HepG2 (cell line): ENCODE measurements around the gene ZBTB45. TPM values are rescaled to one million over a fixed set of nuclear protein-coding genes. Genes with fewer than 3 reads are reported as not detected.
A peak's percentile ranks its signal among the peaks of the same experiment; 100 is the strongest.

Experiments
- KDM1A ChIP-seq: IDR thresholded peaks from 2 replicates; pipeline ENCODE4 v1.6.1; 2016; ENCODE audit warnings: missing compliant biosample characterization
- KLF15 ChIP-seq: sonication (generic); formaldehyde crosslinking; IDR thresholded peaks from 2 replicates; pipeline ENCODE4 v1.8.1; 2023; ENCODE audit warnings: borderline replicate concordance, mild to moderate bottlenecking, inconsistent platforms, missing genetic modification reagents, mixed read lengths
- MAFF ChIP-seq: IDR thresholded peaks from 2 replicates; pipeline ENCODE4 v1.6.1; 2011; ENCODE audit warnings: low read depth, low read length, improper control_type of control experiment
- ZKSCAN1 ChIP-seq: fragments of 150-350 bp; IDR thresholded peaks from 2 replicates; pipeline ENCODE4 v1.6.1; 2014; ENCODE audit warnings: low read length
- ZNF101 ChIP-seq: sonication (generic); formaldehyde crosslinking; IDR thresholded peaks from 2 replicates; pipeline ENCODE4 v1.4.0; 2020; ENCODE audit warnings: mild to moderate bottlenecking, low read depth, missing genetic modification reagents, borderline replicate concordance
- ZNF569 ChIP-seq: sonication (generic); formaldehyde crosslinking; IDR thresholded peaks from 2 replicates; pipeline ENCODE4 v1.5.0; 2020; ENCODE audit warnings: mild to moderate bottlenecking, missing genetic modification reagents, moderate library complexity, borderline replicate concordance
- ZNF7 ChIP-seq: IDR thresholded peaks from 2 replicates; pipeline ENCODE4 v1.6.1; 2016; ENCODE audit warnings: missing biosample characterization, missing genetic modification reagents
- ZSCAN29 ChIP-seq: sonication (generic); formaldehyde crosslinking; conservative IDR thresholded peaks from 2 replicates; pipeline ENCODE4 v1.4.0; 2020; ENCODE audit warnings: mild to moderate bottlenecking, missing genetic modification reagents
- polyA plus RNA-seq, 8 experiments: library from polyadenylated mRNA; depleted of rRNA in 3 of 8; stranded (reverse) in 7 of 8; unstranded in 1 of 8; fragments of >200 nt; fragmentation: Illumina TruSeq in 4 of 8; extraction: Trizol in 4 of 8; gene quantifications; 2 replicates each; pipeline versions ENCODE4 v1.2.1 to v1.2.3, GENCODE V29; 2011 to 2016; ENCODE audit warnings: low read depth in 4 of 8, missing spikeins in 1 of 8, mixed read lengths in 1 of 8; ENCODE audit not compliant: insufficient read depth in 1 of 8
- total RNA-seq, 5 experiments: library from RNA; depleted of rRNA; stranded (reverse); fragments of >200 nt; fragmentation: Illumina TruSeq; extraction: Trizol; gene quantifications; 2 replicates each; pipeline ENCODE4 v1.2.3, GENCODE V29; 2016; ENCODE audit warnings: low read depth in 1 of 5
- TF ChIP-seq, protein P1 (sequence below): sonication (generic); formaldehyde crosslinking; IDR thresholded peaks from 2 replicates; pipeline ENCODE4 v1.4.0; 2020; ENCODE audit warnings: missing genetic modification reagents
- TF ChIP-seq, protein P2 (sequence below): sonication (generic); formaldehyde crosslinking; IDR thresholded peaks from 2 replicates; pipeline ENCODE4 v1.8.0; 2022; ENCODE audit warnings: missing genetic modification reagents, mild to moderate bottlenecking, inconsistent platforms, borderline replicate concordance
- TF ChIP-seq, protein P3 (sequence below): sonication (generic); formaldehyde crosslinking; IDR thresholded peaks from 2 replicates; pipeline ENCODE4; 2020; ENCODE audit warnings: missing genetic modification reagents, mild to moderate bottlenecking, borderline replicate concordance
- TF ChIP-seq, protein P4 (sequence below): sonication (generic); formaldehyde crosslinking; conservative IDR thresholded peaks from 2 replicates; pipeline ENCODE4 v1.8.0; 2022; ENCODE audit warnings: mild to moderate bottlenecking, moderate library complexity, missing genetic modification reagents
- TF ChIP-seq, protein P5 (sequence below): sonication (generic); formaldehyde crosslinking; IDR thresholded peaks from 2 replicates; pipeline ENCODE4 v1.4.0; 2020; ENCODE audit warnings: missing genetic modification reagents

ZBTB45 gene
- total and polyA plus RNA-seq, 2 of the 13 experiments (the other 11 are each of a cell fraction or from before 2014, with no cell fraction given): 3.0 to 3.7 TPM

DNA sequence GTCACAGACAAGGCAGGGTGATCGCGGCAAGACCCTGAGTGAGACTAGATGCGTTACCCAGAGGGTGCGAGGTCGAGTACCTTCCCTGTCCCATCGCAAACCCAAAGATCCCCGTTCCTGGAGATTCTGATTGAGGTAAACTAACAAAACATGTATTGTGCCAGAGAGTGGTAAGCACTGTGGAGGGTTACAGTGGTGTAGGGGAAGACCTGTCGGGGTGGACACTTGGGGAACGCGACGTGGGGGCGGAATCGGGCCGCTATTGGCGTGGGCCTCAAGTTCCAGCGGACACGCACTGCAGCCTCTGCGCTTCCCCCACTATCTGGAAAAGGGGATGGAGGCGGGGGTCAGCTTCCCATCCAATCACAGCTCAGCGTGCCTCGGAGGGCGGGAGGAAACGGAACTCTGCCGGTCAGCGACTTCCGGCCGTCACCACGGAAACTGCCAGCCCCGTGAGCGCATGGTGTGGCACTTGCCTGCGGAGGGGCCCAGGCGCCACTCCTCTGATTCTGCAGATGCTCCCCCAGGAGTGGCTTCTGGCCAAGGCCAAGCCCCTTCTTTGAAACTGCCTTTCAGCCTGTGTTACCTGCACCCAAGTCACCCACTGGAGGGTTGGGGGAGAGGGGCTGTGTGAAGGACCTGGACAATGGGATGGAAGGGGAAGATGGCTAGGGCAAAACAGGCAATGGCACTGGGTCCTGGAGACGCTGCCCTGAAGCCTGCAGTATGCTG lies 39.8 kb upstream of the ZBTB45 start (continued):
- no peak for TF ChIP-seq ZNF7 (CRISPR knock-in tag)
- TF ChIP-seq, protein P1, sequence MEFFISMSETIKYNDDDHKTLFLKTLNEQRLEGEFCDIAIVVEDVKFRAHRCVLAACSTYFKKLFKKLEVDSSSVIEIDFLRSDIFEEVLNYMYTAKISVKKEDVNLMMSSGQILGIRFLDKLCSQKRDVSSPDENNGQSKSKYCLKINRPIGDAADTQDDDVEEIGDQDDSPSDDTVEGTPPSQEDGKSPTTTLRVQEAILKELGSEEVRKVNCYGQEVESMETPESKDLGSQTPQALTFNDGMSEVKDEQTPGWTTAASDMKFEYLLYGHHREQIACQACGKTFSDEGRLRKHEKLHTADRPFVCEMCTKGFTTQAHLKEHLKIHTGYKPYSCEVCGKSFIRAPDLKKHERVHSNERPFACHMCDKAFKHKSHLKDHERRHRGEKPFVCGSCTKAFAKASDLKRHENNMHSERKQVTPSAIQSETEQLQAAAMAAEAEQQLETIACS (CRISPR knock-in tag): no peak
- TF ChIP-seq, protein P2, sequence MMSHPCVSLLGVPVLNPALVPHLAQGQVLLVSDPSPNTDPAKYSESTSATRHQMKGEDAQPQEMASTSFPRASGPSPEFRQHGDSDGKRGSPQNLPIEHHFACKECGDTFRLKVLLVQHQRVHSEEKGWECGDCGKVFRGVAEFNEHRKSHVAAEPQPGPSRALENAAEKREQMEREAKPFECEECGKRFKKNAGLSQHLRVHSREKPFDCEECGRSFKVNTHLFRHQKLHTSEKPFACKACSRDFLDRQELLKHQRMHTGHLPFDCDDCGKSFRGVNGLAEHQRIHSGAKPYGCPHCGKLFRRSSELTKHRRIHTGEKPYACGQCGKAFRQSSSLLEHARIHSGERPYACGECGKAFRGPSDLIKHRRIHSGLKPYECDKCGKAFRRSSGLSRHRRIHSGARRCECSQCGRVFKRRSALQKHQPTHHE (CRISPR knock-in tag): no peak
- TF ChIP-seq, protein P3, sequence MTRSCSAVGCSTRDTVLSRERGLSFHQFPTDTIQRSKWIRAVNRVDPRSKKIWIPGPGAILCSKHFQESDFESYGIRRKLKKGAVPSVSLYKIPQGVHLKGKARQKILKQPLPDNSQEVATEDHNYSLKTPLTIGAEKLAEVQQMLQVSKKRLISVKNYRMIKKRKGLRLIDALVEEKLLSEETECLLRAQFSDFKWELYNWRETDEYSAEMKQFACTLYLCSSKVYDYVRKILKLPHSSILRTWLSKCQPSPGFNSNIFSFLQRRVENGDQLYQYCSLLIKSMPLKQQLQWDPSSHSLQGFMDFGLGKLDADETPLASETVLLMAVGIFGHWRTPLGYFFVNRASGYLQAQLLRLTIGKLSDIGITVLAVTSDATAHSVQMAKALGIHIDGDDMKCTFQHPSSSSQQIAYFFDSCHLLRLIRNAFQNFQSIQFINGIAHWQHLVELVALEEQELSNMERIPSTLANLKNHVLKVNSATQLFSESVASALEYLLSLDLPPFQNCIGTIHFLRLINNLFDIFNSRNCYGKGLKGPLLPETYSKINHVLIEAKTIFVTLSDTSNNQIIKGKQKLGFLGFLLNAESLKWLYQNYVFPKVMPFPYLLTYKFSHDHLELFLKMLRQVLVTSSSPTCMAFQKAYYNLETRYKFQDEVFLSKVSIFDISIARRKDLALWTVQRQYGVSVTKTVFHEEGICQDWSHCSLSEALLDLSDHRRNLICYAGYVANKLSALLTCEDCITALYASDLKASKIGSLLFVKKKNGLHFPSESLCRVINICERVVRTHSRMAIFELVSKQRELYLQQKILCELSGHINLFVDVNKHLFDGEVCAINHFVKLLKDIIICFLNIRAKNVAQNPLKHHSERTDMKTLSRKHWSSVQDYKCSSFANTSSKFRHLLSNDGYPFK: peak; percentile 86
- TF ChIP-seq ZNF101 (CRISPR knock-in tag): no peak; the same call in 1 of the 2 replicates
- TF ChIP-seq KDM1A (CRISPR knock-in tag): 0 out of 2 replicates have a peak, but pooled peaks have one; percentile 7
- TF ChIP-seq, protein P4, sequence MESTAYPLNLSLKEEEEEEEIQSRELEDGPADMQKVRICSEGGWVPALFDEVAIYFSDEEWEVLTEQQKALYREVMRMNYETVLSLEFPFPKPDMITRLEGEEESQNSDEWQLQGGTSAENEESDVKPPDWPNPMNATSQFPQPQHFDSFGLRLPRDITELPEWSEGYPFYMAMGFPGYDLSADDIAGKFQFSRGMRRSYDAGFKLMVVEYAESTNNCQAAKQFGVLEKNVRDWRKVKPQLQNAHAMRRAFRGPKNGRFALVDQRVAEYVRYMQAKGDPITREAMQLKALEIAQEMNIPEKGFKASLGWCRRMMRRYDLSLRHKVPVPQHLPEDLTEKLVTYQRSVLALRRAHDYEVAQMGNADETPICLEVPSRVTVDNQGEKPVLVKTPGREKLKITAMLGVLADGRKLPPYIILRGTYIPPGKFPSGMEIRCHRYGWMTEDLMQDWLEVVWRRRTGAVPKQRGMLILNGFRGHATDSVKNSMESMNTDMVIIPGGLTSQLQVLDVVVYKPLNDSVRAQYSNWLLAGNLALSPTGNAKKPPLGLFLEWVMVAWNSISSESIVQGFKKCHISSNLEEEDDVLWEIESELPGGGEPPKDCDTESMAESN: 0 out of 2 replicates have a peak, but pooled peaks have one; percentile 24
- TF ChIP-seq ZKSCAN1: no peak
- 0 out of 2 replicates have a peak, but pooled peaks have one; percentile 18 for TF ChIP-seq KLF15 (CRISPR knock-in tag)
- TF ChIP-seq, protein P5, sequence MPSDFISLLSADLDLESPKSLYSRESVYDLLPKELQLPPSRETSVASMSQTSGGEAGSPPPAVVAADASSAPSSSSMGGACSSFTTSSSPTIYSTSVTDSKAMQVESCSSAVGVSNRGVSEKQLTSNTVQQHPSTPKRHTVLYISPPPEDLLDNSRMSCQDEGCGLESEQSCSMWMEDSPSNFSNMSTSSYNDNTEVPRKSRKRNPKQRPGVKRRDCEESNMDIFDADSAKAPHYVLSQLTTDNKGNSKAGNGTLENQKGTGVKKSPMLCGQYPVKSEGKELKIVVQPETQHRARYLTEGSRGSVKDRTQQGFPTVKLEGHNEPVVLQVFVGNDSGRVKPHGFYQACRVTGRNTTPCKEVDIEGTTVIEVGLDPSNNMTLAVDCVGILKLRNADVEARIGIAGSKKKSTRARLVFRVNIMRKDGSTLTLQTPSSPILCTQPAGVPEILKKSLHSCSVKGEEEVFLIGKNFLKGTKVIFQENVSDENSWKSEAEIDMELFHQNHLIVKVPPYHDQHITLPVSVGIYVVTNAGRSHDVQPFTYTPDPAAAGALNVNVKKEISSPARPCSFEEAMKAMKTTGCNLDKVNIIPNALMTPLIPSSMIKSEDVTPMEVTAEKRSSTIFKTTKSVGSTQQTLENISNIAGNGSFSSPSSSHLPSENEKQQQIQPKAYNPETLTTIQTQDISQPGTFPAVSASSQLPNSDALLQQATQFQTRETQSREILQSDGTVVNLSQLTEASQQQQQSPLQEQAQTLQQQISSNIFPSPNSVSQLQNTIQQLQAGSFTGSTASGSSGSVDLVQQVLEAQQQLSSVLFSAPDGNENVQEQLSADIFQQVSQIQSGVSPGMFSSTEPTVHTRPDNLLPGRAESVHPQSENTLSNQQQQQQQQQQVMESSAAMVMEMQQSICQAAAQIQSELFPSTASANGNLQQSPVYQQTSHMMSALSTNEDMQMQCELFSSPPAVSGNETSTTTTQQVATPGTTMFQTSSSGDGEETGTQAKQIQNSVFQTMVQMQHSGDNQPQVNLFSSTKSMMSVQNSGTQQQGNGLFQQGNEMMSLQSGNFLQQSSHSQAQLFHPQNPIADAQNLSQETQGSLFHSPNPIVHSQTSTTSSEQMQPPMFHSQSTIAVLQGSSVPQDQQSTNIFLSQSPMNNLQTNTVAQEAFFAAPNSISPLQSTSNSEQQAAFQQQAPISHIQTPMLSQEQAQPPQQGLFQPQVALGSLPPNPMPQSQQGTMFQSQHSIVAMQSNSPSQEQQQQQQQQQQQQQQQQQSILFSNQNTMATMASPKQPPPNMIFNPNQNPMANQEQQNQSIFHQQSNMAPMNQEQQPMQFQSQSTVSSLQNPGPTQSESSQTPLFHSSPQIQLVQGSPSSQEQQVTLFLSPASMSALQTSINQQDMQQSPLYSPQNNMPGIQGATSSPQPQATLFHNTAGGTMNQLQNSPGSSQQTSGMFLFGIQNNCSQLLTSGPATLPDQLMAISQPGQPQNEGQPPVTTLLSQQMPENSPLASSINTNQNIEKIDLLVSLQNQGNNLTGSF (CRISPR knock-in tag): no peak
- no peak for TF ChIP-seq MAFF
- 0 out of 2 replicates have a peak, but pooled peaks have one; percentile 27 for TF ChIP-seq ZNF569
- TF ChIP-seq ZSCAN29 (CRISPR knock-in tag): peak; percentile 32
